ENCODE results near the gene TAOK3. TPM values are rescaled to one million over a fixed set of nuclear protein-coding genes. Genes with fewer than 3 reads are reported as not detected.

The TAOK3 gene
- total and polyA plus RNA-seq, 5 donors from 2014 or later = 60.2 to 97.8 (median 72.1) TPM

DNA sequence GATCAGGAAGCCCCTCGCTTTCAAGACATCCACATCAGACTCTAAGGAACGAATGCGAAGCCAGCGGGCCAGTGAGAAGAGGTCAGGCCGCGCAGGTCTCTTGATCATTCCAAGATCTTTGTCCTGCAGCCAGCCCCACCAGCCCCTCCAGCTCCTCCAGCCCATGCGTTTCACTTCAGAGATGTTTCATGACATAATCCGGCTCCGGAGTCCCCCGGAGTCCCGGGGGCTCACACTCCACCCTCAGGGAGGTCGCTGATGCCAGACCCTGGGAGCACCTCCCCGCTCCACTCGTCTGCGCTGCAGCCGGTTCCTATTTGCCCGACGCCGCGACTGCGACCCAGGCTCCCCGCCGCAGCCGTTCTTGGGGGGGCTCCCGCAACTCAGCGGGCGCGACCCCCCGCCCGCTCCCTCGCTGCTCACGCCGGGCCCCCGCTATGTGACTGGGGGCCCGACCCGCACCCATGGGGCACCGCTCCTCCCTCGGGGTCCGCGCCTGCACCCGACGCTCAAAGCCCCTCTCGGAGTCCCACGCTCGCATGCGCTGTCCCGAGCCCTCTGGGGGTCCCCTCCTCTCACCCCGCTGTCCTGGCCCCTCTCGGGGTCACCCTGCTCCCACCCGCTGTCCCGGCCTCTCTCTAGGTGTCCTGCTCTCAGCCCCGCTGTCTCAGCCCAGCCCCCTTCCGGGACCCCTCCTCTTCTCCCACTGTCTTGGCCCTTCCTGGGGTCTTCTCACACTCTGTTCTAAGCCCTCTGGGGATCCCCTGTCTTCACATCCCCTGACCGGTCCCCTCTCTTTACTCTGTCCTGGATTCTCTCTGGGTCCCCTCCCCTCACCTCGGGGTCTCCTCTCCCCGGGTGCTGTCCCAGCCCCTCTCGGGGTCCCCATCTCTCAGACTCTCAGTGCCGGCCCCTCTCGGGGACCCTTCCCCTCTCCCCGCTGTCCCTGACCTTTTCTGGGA is 1.1 kb downstream of the TAOK3 start:
- Mint-ChIP-seq H3K27me3 (no peaks in the 10 kb centered on the region), H3K9me3 (no peaks in the 10 kb centered on the region), H3K36me3 (no peaks in the 10 kb centered on the region), H3K4me1 (peaks cover 20 to 60% (median 42%) of the 10 kb centered on the region in 4 donors), H3K27ac (peak overlapping the region in 2 of 3 donors; percentile 95 to 96), H3K4me3 (peak overlapping the region; percentile 86 to 95 (median 94))
- Histone ChIP-seq H3K27ac (ENCODE audit: insufficient read depth, low read length, poor library complexity, severe bottlenecking) (no peak overlapping the region), H3K4me3 (ENCODE audit: low read depth, low read length) (peak overlapping the region; percentile 72), H3K36me3 (ENCODE audit: control insufficient read depth, insufficient read depth, low read length) (no peaks in the 10 kb centered on the region), H3K27me3 (ENCODE audit: control insufficient read depth, insufficient read depth, low read length) (no peaks in the 10 kb centered on the region), H3K9me3 (ENCODE audit: control insufficient read depth in 2 of 2, low read length in 2 of 2) (no peaks in the 10 kb centered on the region), H3K4me1 (ENCODE audit: control insufficient read depth, insufficient read depth, low read length, poor library complexity, severe bottlenecking) (peaks cover 31% of the 10 kb centered on the region)
- DNase-seq = peak in 1 of 3 donors; percentile 6
- ATAC-seq (ENCODE audit: low read depth in 2 of 2) = no peak

DNA sequence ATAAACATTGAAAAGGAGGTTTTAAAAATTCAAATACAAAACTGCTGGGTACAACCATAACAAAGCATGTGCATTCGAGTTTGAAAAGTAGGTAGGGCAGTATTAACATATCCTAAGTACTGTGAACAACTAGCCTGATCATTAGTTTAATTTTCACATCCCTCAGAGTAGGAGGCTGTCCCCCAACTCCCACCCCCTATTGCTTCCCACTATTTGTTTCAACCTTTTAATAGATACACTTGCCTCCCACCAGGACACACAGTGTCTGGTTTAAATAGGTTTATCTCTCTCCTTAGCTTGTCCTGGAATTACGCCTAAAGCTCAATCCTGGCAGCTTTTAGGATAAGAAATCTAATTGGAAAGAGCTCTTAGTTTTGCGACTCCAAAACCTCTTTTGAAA is 2.1 kb downstream of the TAOK3 start:
- Histone ChIP-seq H3K4me3 (ENCODE audit: low read depth, low read length) (peak overlapping the region; percentile 72), H3K27ac (ENCODE audit: insufficient read depth, low read length, poor library complexity, severe bottlenecking) (no peak overlapping the region), H3K27me3 (ENCODE audit: control insufficient read depth, insufficient read depth, low read length) (no peaks in the 10 kb centered on the region), H3K9me3 (ENCODE audit: control insufficient read depth in 2 of 2, low read length in 2 of 2) (no peaks in the 10 kb centered on the region), H3K4me1 (ENCODE audit: control insufficient read depth, insufficient read depth, low read length, poor library complexity, severe bottlenecking) (peaks cover 28% of the 10 kb centered on the region), H3K36me3 (ENCODE audit: control insufficient read depth, insufficient read depth, low read length) (no peaks in the 10 kb centered on the region)
- no peak for DNase-seq
- no peaks in the 10 kb centered on the region for H3K9me3 Mint-ChIP-seq
- peaks cover 18 to 56% (median 41%) of the 10 kb centered on the region in 4 donors for H3K4me1 Mint-ChIP-seq
- ATAC-seq (ENCODE audit: low read depth in 2 of 2) = no peak
- peak overlapping the region in 2 of 3 donors; percentile 5 to 7 for H3K27ac Mint-ChIP-seq
- H3K27me3 Mint-ChIP-seq = no peaks in the 10 kb centered on the region
- H3K4me3 Mint-ChIP-seq = peak overlapping the region; percentile 86 to 95 (median 94)
- H3K36me3 Mint-ChIP-seq = no peaks in the 10 kb centered on the region

DNA sequence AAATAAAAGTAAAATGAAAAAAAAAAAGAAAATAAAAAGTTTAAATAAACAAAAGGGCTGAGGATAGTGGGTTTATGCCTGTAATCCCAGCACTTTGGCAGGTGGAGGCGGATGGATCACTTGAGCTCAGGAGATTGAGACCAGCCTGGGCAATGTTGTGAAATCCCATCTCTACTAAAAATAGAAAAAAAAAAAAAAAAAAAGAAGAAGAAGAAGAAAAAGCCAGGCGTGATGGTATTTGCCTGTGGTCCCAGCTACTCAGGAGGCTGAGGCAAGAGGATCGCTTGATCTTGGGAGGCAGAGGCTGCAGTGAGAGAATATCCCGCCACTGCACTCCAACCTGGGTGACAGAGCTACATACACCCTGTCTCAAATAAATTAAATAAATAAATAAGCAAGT is 3.9 kb downstream of the TAOK3 start:
- peak overlapping the region in 1 of 4 donors; percentile 86 for H3K4me3 Mint-ChIP-seq
- Histone ChIP-seq H3K9me3 (ENCODE audit: control insufficient read depth in 2 of 2, low read length in 2 of 2) (no peaks in the 10 kb centered on the region), H3K27me3 (ENCODE audit: control insufficient read depth, insufficient read depth, low read length) (no peaks in the 10 kb centered on the region), H3K36me3 (ENCODE audit: control insufficient read depth, insufficient read depth, low read length) (no peaks in the 10 kb centered on the region), H3K27ac (ENCODE audit: insufficient read depth, low read length, poor library complexity, severe bottlenecking) (no peak overlapping the region), H3K4me3 (ENCODE audit: low read depth, low read length) (no peak overlapping the region), H3K4me1 (ENCODE audit: control insufficient read depth, insufficient read depth, low read length, poor library complexity, severe bottlenecking) (peaks cover 26% of the 10 kb centered on the region)
- peaks cover 19 to 53% (median 42%) of the 10 kb centered on the region in 4 donors for H3K4me1 Mint-ChIP-seq
- H3K27ac Mint-ChIP-seq = no peak overlapping the region
- H3K36me3 Mint-ChIP-seq = no peaks in the 10 kb centered on the region
- ATAC-seq (ENCODE audit: low read depth in 2 of 2) (no peak), DNase-seq (no peak)
- no peaks in the 10 kb centered on the region for H3K27me3 Mint-ChIP-seq
- no peaks in the 10 kb centered on the region for H3K9me3 Mint-ChIP-seq

DNA sequence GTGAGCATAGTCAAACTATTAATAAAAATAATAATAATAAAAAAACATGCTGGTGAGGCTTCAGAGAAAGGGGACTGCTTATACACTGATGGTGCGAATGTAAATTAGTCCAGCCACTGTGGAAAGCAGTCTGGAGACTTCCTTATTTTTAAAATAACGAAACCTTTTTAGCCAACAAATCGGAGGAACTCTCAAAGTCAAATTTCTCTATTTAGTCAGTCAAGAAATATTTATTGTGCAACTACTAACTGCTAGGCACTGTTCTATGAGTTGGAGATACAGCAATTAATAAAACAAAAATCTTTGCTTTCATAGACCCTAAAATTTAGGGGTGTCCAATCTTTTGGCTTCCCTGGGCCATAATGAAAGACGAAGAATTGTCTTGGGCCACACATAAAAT is 10.8 kb downstream of the TAOK3 start:
- Mint-ChIP-seq H3K27ac (no peak overlapping the region), H3K36me3 (peaks cover 3% of the 10 kb centered on the region), H3K27me3 (no peaks in the 10 kb centered on the region), H3K4me1 (peaks cover 28 to 48% (median 38%) of the 10 kb centered on the region in 4 donors), H3K9me3 (peaks cover 0 to 2% (median 0%) of the 10 kb centered on the region in 7 donors), H3K4me3 (no peak overlapping the region)
- ATAC-seq (ENCODE audit: low read depth in 2 of 2) = no peak
- Histone ChIP-seq H3K4me1 (ENCODE audit: control insufficient read depth, insufficient read depth, low read length, poor library complexity, severe bottlenecking) (peaks cover 21% of the 10 kb centered on the region), H3K27me3 (ENCODE audit: control insufficient read depth, insufficient read depth, low read length) (no peaks in the 10 kb centered on the region), H3K36me3 (ENCODE audit: control insufficient read depth, insufficient read depth, low read length) (peaks cover 3% of the 10 kb centered on the region), H3K9me3 (ENCODE audit: control insufficient read depth in 2 of 2, low read length in 2 of 2) (no peaks in the 10 kb centered on the region), H3K4me3 (ENCODE audit: low read depth, low read length) (no peak overlapping the region), H3K27ac (ENCODE audit: insufficient read depth, low read length, poor library complexity, severe bottlenecking) (no peak overlapping the region)
- DNase-seq = no peak

DNA sequence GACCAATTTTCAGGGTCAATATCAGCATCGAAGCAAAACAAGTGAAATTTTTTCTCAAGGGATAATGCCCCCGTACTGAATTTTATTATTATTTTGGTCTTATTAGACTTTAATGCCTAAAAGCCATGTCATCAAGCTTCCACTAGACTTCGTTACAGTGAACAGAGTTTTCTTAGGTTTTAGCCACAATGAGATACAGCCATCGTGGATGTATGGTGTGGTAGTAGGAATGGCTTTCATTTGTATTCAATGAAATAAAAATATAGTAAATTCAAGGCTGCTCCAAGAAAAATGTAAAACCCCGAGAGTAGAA is 11.7 kb downstream of the TAOK3 start:
- Histone ChIP-seq H3K4me3 (ENCODE audit: low read depth, low read length) (no peak overlapping the region), H3K27ac (ENCODE audit: insufficient read depth, low read length, poor library complexity, severe bottlenecking) (no peak overlapping the region), H3K4me1 (ENCODE audit: control insufficient read depth, insufficient read depth, low read length, poor library complexity, severe bottlenecking) (peaks cover 30% of the 10 kb centered on the region), H3K36me3 (ENCODE audit: control insufficient read depth, insufficient read depth, low read length) (peaks cover 3% of the 10 kb centered on the region), H3K9me3 (ENCODE audit: control insufficient read depth in 2 of 2, low read length in 2 of 2) (no peaks in the 10 kb centered on the region), H3K27me3 (ENCODE audit: control insufficient read depth, insufficient read depth, low read length) (no peaks in the 10 kb centered on the region)
- no peak for DNase-seq
- Mint-ChIP-seq H3K27me3 (no peaks in the 10 kb centered on the region), H3K36me3 (peaks cover 3% of the 10 kb centered on the region), H3K4me3 (peak overlapping the region in 1 of 4 donors; percentile 20), H3K4me1 (peaks cover 29 to 56% (median 43%) of the 10 kb centered on the region in 4 donors), H3K9me3 (peaks cover 0 to 2% (median 0%) of the 10 kb centered on the region in 7 donors), H3K27ac (no peak overlapping the region)
- ATAC-seq (ENCODE audit: low read depth in 2 of 2) = no peak

DNA sequence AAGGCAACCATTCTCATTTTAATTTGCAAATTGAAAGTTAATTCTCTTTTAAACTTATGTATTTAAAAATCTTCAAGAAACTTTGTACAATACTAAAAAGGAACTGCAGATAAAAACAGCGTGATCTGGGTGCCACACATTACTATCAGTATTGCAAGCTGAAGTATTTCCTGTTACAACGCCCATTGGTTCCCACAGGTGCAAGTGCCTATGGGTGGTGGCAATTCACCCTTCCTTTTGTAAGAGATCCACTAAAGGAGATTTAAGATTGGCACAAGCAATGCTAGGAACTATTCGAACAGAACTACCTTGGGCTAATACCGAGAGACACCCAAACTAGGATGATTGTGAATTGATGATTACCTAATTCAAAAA is 13.2 kb downstream of the TAOK3 start:
- ATAC-seq (ENCODE audit: low read depth in 2 of 2) (peak; percentile 79 to 82), DNase-seq (peak; percentile 12 to 80 (median 31))
- Histone ChIP-seq H3K4me3 (ENCODE audit: low read depth, low read length) (peak overlapping the region; percentile 98), H3K9me3 (ENCODE audit: control insufficient read depth in 2 of 2, low read length in 2 of 2) (no peaks in the 10 kb centered on the region), H3K27ac (ENCODE audit: insufficient read depth, low read length, poor library complexity, severe bottlenecking) (peak overlapping the region; percentile 69), H3K27me3 (ENCODE audit: control insufficient read depth, insufficient read depth, low read length) (no peaks in the 10 kb centered on the region), H3K4me1 (ENCODE audit: control insufficient read depth, insufficient read depth, low read length, poor library complexity, severe bottlenecking) (peaks cover 34% of the 10 kb centered on the region), H3K36me3 (ENCODE audit: control insufficient read depth, insufficient read depth, low read length) (peaks cover 3% of the 10 kb centered on the region)
- peak overlapping the region; percentile 87 to 99 (median 92) for H3K4me3 Mint-ChIP-seq
- peaks cover 0 to 2% (median 0%) of the 10 kb centered on the region in 7 donors for H3K9me3 Mint-ChIP-seq
- peaks cover 12% of the 10 kb centered on the region for H3K36me3 Mint-ChIP-seq
- peaks cover 31 to 62% (median 43%) of the 10 kb centered on the region in 4 donors for H3K4me1 Mint-ChIP-seq
- peak overlapping the region; percentile 82 to 88 (median 86) for H3K27ac Mint-ChIP-seq
- no peaks in the 10 kb centered on the region for H3K27me3 Mint-ChIP-seq

DNA sequence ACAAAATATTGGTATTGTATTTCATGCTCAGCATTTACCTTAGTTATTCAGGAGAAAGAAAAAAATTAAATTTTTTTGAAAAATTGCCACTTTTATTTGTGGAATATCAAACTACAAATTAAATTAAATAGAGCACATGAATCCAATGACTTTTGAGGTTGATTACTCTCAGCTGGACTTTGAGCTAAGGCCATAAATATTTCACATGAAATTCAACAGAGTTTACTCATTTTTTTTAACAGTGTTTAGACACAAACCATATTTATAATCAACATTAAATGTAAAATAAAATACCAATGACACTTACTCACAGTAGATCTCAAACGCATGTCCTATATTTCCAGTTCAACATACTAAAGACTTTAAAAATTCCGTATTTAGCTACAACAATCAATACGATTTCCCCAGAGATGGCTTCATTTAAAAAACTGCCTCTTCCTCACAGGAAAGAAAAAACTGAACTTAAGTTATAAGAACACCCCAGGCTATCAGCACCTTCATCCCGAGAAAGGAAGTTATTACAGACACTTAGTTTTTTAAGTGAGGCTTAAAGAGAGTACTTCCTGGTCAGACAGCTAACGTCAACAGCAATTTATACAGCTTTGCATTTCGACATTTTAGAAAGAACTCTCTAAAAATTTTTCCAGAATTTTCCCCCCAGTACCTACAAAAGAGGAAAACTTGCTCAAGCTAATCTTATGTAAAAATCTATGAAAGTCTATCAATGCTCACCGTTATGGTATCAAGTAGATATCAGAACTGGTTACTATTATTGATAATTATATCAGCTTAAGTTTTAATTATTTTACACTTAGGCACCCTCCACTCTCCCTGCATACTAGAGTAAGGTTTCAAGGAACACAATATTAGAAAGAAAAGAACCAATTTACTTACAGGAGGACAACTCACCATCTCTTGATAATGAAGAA is 13.8 kb downstream of the TAOK3 start:
- Mint-ChIP-seq H3K4me3 (peak overlapping the region; percentile 87 to 99 (median 92)), H3K36me3 (peaks cover 18% of the 10 kb centered on the region), H3K27ac (peak overlapping the region; percentile 82 to 88 (median 86)), H3K9me3 (peaks cover 0 to 2% (median 0%) of the 10 kb centered on the region in 7 donors), H3K27me3 (no peaks in the 10 kb centered on the region), H3K4me1 (peaks cover 30 to 64% (median 46%) of the 10 kb centered on the region in 4 donors)
- Histone ChIP-seq H3K27me3 (ENCODE audit: control insufficient read depth, insufficient read depth, low read length) (no peaks in the 10 kb centered on the region), H3K4me1 (ENCODE audit: control insufficient read depth, insufficient read depth, low read length, poor library complexity, severe bottlenecking) (peaks cover 34% of the 10 kb centered on the region), H3K4me3 (ENCODE audit: low read depth, low read length) (peak overlapping the region; percentile 98), H3K9me3 (ENCODE audit: control insufficient read depth in 2 of 2, low read length in 2 of 2) (no peaks in the 10 kb centered on the region), H3K27ac (ENCODE audit: insufficient read depth, low read length, poor library complexity, severe bottlenecking) (peak overlapping the region; percentile 69), H3K36me3 (ENCODE audit: control insufficient read depth, insufficient read depth, low read length) (peaks cover 3% of the 10 kb centered on the region)
- DNase-seq (peak in 1 of 3 donors; percentile 50), ATAC-seq (ENCODE audit: low read depth in 2 of 2) (peak; percentile 42 to 46)
